ENCODE measurements around the gene ABAT.

The ABAT gene

DNA sequence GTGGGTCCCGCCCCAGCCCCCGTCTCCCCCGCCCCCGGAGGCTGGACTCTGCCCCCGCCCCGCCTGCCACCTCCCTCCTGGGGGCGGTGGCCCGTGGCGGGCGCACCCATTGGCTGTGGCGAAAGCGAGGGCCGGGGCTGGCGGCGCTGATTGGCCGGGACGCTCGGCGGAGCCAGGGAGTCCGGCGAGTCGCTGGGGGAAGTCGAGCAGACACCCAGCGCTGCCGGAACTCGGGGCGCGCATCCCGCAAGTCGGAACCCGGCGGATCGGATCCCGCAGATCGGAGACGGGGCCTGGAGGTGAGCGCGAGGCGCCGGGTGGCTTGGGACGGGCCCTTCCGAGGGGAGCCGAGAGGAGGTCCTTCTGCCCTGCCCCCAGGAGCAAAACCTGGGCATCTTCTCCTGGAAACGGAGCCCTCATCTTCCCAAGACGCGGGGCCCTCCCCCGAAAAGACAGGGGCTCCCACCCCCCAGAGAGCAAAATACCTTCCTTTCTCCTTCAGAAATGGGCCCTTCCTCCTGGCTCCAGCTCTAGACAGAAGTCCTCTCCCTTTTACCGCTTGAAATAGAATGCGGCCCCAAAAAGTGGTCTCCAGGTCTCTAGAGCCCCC, at the start of gene ABAT:
Gene ABAT (plus strand): TSS at position 205 of the 610 bp plus-strand sequence. CDS start 61,123 bp downstream, outside the sequence.
- peak; percentile 82 to 83 for DNase-seq (ENCODE audit: low read depth in 2 of 2)

DNA sequence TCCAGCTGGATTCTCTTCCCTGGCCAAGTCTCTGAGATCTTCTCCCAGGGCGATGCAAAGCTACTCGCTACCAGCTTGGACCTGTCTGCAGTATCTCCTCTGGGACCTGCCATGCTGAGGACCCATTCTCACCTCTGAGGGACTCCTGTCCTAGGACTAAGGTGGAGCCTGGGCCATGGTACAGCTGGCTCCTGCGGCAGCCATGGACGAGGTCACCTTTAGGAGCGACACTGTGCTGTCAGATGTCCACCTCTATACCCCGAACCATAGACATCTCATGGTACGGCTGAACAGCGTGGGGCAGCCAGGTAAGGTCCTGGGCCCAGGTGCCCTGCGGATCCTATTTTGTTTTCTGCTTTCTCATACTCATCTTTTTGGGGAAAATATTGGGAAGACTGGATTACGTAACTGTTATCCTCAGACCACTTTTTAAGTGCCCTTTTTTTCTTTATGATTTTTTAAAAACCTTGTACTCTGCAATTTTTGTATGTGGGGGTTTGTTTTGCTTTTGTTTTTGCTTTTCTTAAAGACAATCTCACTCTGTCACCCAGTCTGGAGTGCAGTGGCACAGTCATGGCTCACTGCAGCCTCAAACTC, 48.8 kb upstream of the ABAT start:
- DNase-seq (ENCODE audit: low read depth in 2 of 2) = no peak

DNA sequence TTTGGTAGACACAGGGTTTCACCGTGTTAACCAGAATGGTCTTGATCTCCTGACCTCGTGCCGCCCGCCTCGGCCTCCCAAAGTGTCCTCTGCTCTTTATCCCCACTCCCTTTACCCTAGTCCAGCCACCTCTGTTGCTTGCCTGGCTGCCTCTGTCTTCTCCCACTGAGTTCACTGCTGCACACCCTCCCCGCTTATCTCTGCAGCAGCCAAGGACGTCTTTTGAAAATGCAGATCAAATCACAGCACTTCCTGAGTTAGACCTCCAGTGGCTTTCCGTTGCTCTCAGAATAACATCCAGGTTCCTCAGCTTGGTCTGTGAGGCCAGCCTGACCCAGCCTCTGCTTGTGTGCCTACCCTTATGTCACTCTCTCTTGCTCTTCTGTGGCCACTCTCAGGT, 47.5 kb upstream of the ABAT start:
- no peak for DNase-seq (ENCODE audit: low read depth in 2 of 2)

DNA sequence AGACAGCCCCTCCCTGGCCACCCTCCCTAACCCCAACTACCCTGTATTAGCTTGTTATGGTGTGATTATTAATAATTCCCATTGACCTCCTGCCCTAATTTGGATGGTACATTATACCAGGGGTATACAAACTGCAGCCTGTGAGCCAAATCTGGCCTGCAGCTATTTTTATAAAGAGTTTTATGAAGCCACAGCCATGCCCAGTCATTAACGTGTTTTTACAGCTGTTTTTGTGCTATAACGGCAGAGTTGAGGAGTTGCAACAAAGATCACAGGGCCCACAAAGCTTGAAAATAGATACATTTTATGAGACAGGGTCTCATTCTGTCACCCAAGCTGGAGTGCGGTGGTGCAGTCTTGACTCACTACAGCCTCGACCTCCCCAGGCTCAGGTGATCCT, 47.0 kb upstream of the ABAT start:
- no peak for DNase-seq (ENCODE audit: low read depth in 2 of 2)

DNA sequence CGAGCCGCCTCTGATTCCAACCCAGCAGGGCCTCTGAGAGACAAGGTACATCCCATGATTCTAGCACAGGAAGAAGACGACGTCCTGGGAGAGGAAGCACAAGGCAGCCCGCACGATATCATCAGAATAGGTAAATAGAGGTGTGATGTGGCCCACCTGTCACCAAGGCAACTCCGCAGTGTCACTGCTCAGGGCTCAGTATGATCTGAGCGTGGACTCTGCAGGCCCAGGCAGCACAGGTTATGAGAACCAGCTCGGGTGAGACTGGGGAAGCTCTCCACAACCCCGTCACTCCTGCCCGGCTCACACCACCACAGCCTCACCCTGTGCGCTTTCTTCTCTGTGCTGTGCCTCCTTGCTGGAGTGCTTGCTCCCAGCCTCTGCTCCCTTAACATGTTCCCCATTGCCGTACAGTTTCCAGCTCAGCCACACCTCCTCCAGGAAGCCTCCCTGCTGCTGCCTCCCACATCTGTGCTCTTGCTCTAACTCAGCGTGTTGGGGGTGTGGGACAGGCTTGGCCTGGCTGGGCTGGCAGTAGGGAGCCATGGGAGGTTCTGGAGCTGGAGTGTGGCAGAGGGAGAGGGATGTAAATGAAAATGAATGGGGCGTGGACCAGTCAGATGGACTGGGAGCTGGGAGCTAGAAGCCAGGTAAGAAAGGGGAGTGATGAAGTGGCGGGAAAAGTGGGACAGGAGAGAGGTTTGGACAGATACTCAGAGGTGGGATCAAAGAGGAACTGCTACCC, 45.3 kb upstream of the ABAT start:
- DNase-seq (ENCODE audit: low read depth in 2 of 2) = no peak

DNA sequence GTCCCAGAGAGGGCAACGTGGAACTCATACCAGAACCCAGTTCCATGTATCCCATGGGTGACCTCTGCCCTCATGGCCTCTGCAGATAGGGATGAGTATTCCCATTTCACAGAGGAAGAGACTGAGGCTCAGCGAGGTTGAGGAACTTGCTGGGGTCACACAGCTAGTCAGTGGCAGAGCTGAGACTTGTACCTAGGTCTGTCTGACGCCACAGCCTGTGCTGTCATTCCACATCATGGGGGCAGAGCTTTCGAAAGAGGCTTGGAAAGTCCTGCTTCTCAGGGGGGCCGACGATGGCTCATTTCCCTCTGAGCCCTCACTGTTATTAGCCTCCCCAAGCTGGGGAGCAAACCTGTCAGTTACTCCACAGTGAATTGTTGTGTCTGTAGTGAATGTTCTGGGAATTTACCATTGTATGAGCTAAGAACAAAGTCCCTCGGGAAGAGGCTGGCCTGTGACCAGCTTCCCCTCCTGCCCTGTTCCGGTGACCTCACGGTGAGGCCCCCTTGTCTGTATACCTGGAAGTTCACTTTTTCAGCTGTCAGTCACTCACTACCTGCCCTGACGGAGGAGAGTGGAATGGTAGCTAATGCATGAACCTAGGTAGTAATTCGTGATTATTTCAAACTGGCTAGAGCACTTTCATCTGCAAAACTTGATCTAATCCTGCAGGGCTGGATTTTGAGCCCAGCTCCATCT, 44.0 kb upstream of the ABAT start:
- DNase-seq (ENCODE audit: low read depth in 2 of 2) = no peak

DNA sequence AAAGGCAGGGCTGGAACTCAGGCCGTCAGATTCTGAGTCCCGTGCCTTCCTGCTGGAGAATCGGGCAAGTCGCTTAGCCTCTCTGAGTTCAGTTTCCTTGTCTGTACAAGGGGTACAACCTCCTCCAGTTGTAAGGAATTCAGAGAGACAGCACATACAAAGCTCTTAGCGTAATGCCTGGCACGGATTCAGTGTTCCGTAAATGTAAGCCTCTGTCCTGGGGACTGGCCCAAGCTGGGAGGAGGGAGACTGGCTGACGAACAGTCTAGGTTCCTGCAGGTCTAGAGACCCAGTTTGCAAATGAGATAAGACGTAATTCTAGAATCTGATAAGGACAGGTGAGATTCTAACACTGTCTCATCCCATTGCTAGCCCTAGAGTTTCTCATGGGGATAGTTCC, 43.0 kb upstream of the ABAT start:
- no peak for DNase-seq (ENCODE audit: low read depth in 2 of 2)

DNA sequence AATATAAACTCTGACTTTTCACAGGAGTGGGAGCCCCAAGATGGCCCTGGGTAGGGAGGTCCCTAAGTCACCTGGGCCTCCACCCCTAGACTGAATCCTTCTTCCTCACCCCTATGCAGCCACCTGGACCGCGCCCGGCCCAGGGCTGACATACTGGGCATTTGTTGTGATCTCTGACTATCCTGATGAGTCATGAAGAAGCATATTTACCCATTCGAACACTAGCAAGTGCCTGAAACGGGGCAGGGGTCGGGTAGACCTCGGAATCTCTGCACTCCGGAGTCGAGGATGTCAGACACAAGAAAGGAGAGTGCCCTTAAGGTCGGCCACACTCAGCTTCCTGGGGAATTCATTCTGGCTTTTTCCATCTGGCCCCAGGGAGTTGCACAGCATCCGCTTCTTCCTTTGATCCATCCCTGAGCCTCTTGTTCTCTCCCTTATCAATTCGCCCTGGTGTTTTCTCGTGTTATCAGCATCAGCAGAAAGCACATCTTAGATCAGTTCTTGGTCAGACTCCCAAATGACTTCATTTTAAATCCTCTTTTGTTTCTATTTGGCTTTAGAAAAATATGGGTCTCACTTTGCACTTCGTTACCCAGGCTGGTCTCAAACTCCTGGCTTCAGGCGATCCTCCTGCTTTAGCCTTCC, 42.5 kb upstream of the ABAT start:
- DNase-seq (ENCODE audit: low read depth in 2 of 2) = no peak

DNA sequence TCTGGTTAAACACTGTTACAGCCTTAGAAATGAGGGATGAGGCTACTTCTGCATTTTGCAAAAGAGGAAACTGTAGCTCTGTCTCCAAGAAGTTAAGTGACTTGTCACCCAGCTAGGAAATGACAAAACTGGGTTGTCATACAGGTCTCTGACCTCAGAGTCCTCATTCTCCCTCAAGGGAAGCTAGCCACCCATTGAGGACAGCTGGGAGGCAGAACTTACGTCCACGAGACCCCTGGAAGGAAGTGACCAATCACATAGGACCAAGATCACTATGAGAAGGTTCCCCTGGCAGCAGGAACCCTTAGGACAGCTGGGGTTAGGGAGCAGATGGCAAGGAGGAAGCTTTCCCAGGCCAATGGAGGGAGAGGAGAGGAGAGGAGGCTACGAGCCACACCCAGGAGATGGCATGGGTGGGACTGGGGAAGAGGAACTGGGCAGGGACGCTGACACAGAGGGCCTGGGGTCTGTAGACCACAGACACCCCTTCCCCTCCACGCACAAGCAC, 41.7 kb upstream of the ABAT start:
- no peak for DNase-seq (ENCODE audit: low read depth in 2 of 2)

DNA sequence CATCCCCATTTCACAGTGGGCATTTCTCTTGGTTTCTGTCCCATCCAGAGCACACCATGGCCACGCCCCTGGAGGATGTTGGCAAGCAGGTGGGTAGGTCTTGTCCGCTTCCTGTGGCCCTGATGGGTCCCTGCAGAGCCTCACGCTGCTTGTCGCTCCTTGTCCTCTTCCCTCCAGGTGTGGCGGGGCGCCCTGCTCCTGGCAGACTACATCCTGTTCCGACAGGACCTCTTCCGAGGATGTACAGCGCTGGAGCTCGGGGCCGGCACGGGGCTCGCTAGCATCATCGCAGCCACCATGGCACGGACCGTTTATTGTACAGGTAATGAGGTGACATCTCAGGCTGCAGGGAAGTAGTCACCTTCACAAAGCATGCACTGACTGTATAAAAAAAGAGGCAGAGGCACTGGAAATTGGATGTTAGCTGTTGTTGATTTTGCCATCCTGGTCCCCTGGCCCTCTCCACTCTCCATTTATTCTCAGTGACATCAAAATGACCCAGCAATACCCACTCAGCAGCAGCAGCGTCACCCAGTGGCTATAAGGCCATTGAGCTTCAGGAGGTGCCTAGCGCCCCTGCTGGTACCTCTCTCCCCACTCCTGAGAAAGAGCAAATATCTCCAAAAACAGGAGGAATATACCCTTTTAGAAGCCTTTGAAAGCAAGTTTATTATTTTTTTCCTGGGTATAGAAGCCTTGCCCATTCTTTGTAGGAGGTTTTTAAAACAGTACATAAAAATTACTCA, 39.3 kb upstream of the ABAT start:
- no peak for DNase-seq (ENCODE audit: low read depth in 2 of 2)

DNA sequence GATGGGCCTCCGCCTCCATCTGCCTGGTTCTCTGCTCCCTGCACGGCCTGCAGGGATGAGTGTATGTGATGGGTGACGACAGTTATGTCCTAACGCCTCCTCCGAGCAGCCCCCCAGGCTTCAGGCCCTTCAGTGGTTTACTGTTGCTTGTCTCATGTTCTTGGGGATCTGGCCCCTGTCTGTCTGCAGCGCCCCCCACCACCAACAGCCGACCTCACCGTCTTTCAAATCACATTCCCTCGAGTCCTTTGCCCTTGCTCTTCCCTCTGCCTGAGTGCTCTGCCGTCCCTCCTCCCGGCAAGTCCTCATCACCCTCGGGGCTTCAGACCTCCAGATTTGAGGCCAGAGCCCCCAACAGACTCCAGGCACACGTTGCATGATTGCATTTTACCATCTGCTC, 34.7 kb upstream of the ABAT start:
- no peak for DNase-seq (ENCODE audit: low read depth in 2 of 2)

DNA sequence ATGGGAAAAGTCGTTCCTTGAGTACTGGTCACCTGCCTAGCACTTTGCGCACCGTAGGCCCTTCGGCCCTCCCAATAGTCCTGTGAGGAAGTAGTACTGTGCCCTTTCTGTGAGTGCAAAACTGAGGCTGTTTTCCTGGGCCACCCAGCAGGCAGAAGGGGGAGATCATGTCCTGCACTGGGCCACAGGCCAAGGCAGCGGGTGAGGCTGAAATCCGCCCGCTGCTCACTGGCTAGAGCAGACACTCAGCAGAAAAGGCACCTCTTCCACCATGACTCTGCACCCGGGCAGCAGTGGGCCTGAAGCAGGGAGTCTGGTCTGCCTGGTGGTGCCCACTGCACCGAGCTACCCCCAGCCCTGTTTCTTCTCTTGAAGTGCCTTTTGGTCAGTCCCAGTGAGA, 32.7 kb upstream of the ABAT start:
- no peak for DNase-seq (ENCODE audit: low read depth in 2 of 2)

DNA sequence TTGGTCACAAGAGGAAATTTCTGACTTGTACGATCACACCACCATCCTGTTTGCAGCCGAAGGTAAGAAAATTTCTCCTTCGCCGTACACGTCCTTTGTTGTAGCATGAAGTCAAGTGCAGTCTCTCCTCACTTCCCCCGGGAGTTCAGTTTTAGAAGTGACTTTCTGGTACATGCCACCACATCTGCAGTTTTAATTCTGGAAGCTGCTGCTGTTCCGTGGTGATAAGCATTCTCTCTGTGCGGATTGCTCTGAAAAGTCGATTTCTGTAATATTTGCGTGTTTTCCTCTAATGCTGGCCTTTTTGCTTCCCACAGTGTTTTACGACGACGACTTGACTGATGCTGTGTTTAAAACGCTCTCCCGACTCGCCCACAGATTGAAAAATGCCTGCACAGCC, 32.3 kb upstream of the ABAT start:
- no peak for DNase-seq (ENCODE audit: low read depth in 2 of 2)

DNA sequence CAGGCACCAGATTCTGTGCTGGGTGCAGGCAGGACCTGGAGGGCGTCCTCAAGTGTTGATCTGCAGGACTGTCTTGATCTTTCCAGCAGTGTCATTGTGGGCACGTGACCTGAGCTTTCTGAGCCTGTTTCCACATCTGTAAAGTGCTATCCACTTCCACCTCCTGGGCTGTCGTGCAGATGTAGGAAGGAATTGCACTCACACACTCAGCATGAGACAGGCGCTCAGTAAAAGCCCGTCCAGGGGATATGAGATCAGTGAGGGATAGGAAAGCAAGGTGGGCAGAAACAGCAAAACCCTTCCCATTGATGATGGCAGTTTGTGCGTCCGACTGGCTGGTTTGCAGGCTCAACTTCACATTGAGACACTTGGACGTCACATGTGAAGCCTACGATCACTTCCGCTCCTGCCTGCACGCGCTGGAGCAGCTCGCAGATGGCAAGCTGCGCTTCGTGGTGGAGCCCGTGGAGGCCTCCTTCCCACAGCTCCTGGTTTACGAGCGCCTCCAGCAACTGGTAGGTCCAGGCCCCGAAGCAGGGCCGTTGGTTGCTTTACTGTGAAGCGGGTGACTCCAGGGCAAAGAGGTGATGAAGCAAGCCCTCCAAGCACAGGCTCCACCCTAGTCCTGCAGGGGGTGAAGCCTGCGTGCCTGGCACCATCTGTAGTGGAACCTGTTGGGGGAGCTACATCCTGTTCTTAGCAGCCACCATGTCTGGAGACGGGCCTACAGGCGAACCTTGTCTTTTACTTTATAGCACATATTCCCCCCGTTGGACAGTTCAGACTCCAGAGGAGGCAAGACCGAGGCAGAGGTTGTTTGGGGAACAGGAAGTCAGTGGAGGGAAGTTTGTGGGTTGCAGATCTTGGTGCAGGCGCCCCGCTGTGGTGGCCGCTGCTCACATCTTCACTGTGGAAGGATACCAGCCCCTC, 29.9 kb upstream of the ABAT start:
- no peak for DNase-seq (ENCODE audit: low read depth in 2 of 2)

DNA sequence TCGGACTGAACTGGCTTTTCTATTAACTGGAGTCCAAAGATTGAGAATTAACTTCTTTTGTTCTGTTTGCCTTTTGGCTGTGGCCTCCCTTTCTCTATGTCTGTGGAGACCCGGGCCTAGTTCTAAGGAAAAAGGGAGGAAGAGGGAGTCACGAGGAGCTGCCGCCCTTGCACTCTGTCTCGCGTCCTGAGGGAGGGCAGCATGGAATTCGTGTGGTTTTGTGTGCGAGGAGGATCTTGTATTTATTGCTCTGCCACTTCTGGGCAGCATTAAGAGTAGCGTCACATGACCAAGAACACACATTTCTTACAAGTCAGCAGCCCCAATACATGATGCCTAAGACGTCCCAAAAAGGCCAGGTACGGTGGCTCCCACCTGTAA, 29.3 kb upstream of the ABAT start:
- DNase-seq (ENCODE audit: low read depth in 2 of 2) = no peak

DNA sequence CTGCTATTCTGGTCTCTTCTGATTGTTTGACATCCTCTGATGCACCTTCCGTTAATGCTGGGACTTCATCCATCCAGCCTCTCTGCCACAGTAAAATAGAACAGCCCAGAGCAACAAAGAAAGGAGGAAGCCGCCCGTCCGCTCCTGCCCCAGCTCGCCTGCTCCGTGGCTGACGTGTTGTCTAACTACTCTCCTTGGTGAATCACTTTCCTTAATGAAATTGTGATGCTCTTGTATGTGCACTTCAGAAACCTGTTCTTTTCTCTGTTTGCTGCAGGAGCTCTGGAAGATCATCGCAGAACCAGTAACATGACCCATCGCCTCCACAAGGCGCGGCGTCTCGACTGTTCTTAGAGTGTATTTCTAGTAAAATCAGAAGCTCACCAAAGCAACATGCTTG, 28.6 kb upstream of the ABAT start:
- DNase-seq (ENCODE audit: low read depth in 2 of 2) = no peak

DNA sequence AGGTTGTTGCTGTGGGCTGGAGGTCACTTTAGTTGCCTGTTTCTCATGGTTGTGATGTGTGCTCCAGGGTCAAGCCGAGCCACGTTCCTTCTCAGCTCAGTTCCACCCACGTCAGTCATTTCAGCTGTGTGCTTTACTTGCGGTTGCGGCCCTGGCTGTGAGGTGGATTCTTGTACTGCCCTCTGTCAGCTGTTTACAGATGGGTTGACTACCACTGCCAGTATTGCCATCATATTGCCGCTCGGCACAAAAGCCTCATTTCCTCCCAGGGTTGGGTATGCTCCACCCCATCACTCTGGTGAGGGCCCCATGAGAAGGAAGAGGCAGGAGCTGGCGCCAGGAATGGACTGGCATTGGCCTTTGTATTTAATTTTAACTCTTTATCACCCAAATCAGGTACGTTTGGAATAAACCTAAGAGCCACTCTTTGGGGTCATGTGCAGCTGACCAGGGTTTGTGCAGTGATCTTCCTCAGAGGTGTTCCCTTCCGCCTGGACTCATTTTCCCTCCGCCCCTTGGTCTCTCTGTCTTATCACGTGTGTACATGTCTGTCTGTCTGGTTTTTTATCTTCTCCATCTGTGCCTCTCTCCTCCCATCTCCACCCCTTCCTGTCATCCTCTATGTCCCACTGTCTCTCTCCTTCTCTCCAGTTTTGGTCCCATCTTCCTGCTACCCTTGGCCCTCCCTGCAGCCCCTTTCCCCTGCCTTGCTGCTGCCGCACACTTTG, 27.9 kb upstream of the ABAT start:
- no peak for DNase-seq (ENCODE audit: low read depth in 2 of 2)

DNA sequence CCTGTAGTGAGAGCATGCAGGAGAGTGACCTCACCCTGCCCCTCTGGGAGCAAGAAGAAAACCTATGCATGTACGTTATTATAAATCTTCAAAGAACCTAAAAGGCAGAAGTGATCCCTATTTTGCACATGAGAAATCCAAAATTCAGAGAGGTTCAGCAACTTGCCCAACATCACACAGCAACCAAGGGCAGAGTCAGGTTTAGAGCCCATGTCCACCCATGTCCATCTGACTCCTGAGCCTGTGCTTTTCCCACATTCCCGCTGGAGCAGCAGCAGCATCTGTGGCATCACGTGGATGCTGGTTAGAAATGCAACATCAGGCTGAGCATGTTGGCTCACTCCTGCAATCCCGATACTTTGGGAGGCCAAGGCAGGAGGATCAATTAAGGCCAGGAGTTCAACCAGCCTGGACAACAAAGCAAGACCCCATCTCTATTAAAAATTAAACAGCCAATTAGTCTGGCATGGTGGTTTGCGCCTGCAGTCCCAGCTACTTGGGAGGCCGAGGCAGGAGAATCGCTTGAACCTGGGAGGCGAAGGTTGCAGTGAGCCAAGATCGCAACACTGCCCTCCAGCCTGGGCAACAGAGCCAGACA, 26.6 kb upstream of the ABAT start:
- no peak for DNase-seq (ENCODE audit: low read depth in 2 of 2)

DNA sequence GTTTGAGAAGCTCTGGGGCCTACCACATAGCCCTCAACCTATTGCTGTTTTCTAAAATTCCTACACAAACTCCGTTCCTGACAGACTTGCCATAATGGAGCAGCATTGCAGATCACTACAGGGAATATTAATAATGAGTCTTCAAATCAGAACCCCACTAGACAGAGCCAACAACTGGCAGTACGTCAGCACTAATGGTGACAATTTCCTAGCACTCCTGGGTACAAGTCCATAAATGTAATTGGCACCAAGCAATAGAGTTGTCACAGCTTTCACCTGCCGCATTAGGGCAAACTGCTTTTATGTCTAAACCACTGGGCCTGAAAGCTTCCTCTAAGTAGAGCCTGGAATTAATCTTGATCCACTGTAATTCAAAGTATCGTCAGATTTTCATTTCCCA, 25.5 kb upstream of the ABAT start:
- no peak for DNase-seq (ENCODE audit: low read depth in 2 of 2)

Measured in stimulated activated CD8-positive, alpha-beta memory T cell treated with anti-CD3 and anti-CD28 coated beads, Interleukin-2, amount 100 ng/mL, for 48 hours (primary cell).